Stimulated activated effector memory CD8-positive, alpha-beta T cell treated with anti-CD3 and anti-CD28 coated beads, Interleukin-12 subunit alpha, Interleukin-12 subunit beta, amount 100 ng/mL, for 72 hours (primary cell): ENCODE measurements around the gene MYEOV.

Experiments
- ATAC-seq: fragments of 150-1000 bp; cut with Tn5 transposase; 2 replicates; pipeline ENCODE4 v1.10.0; 2021
- DNase-seq, 2 donors: peaks; one replicate each; pipeline ENCODE4 v3.0.0; 2021 to 2022; ENCODE audit warnings: low spot score in 2 of 2
- H3K27ac Mint-ChIP-seq: one replicate; pipeline ENCODE4 v1.8.0; 2022; ENCODE audit warnings: mild to moderate bottlenecking, mixed read lengths
- H3K36me3 Mint-ChIP-seq: one replicate; pipeline ENCODE4 v1.8.0; 2022; ENCODE audit warnings: mild to moderate bottlenecking, mixed read lengths
- H3K4me1 Mint-ChIP-seq: one replicate; pipeline ENCODE4 v1.8.0; 2022; ENCODE audit warnings: mixed read lengths
- H3K4me3 Mint-ChIP-seq: one replicate; pipeline ENCODE4 v1.8.0; 2022; ENCODE audit warnings: mild to moderate bottlenecking, mixed read lengths
- H3K9me3 Mint-ChIP-seq: one replicate; pipeline ENCODE4 v1.8.0; 2022; ENCODE audit warnings: mixed read lengths

MYEOV gene

DNA sequence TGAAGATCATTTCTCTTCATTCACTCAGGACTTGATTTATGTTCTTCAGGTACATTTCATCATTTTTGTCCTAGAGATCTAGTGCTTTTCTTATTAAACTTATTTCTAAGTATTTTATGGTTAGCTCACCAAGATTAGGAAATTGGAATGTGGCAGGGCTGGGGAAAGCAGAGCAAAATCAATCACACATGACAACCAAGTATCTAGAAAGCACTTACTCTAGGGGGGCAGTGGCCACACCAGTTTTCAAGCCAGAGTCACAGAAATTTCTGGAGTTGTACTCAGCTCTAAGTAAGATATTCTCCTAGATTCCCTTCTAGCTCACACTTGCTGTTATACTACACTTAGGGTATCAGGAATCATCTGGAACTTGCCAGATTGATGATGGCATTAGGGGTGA, 33.3 kb upstream of the MYEOV start:
- ATAC-seq (no peak), DNase-seq (no peak)
- H3K27ac Mint-ChIP-seq, result no peak overlapping the region
- no peaks in the 10 kb centered on the region for H3K36me3 Mint-ChIP-seq
- H3K9me3 Mint-ChIP-seq, result peaks cover 2% of the 10 kb centered on the region
- peaks cover 20% of the 10 kb centered on the region for H3K4me1 Mint-ChIP-seq
- H3K4me3 Mint-ChIP-seq, result no peak overlapping the region

GRCh38 chr11:69261116-69261515, 32.8 kb upstream of the MYEOV start:
- DNase-seq (no peak), ATAC-seq (no peak)
- Mint-ChIP-seq H3K27ac (no peak overlapping the region), H3K36me3 (no peaks in the 10 kb centered on the region), H3K4me3 (no peak overlapping the region), H3K9me3 (no peaks in the 10 kb centered on the region), H3K4me1 (peaks cover 20% of the 10 kb centered on the region)

DNA sequence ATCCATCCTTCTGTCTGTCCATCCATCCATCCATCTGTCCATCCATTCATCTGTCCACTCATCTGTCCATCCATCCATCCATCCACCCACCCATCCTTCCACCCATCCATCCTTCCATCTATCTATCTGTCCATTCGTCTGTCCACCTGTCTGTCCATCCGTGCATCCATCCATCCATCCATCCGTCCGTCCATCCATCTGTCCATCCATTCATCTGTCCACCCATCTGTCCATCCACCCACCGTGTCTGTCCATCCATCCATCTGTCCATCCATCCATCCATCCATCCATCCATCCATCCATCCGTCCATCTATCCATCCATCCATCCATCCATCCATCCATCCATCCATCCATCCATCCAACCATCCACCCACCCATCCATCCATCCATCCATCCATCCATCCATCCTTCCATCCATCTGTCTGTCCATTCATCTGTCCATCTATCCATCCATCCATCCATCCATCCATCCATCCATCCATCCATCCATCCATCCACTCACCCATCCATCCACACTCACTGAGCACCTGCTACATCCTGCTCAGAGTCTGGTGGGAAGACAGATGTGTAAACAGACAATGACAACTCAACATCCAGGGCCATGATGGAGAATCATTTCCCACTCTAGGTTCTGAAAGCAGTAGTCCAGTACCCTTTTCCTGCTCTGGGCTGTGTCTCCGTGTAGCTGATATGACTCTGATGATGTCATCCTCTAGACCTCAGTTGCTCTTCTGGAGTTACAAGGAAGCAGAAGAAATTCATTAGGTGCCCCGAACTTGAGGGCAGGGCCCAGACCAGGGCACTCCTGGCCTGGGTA, 30.8 kb upstream of the MYEOV start:
- H3K36me3 Mint-ChIP-seq, result no peaks in the 10 kb centered on the region
- peaks cover 9% of the 10 kb centered on the region for H3K4me1 Mint-ChIP-seq
- no peak for DNase-seq
- ATAC-seq, result no peak
- H3K9me3 Mint-ChIP-seq, result no peaks in the 10 kb centered on the region
- no peak overlapping the region for H3K4me3 Mint-ChIP-seq
- no peak overlapping the region for H3K27ac Mint-ChIP-seq

GRCh38 chr11:69263736-69264052, 30.3 kb upstream of the MYEOV start:
- DNase-seq (no peak), ATAC-seq (no peak)
- Mint-ChIP-seq H3K27ac (no peak overlapping the region), H3K4me1 (peaks cover 6% of the 10 kb centered on the region), H3K4me3 (no peak overlapping the region), H3K9me3 (no peaks in the 10 kb centered on the region), H3K36me3 (no peaks in the 10 kb centered on the region)

DNA sequence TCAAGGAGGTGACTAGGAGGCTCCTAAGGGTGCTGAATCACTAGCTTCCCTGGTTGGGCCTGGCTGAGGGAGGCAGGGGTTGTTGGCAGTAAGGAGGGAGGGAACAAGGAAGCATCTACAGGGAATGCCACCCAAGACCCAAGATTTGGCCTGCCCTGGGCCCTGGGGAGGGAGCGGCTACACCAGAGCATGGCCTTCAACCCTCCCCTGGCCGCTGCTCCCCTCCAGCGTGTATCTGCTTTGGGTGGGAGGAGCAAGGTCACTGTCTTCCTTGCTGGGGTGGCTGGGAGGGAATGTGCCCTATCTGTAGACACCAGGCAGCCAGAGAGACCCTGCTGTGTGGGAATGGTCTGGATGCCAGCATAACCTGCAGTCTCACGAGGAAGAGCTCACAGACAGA, 29.5 kb upstream of the MYEOV start:
- no peaks in the 10 kb centered on the region for H3K9me3 Mint-ChIP-seq
- H3K27ac Mint-ChIP-seq, result no peak overlapping the region
- no peaks in the 10 kb centered on the region for H3K36me3 Mint-ChIP-seq
- DNase-seq (no peak), ATAC-seq (no peak)
- H3K4me3 Mint-ChIP-seq, result no peak overlapping the region
- peaks cover 2% of the 10 kb centered on the region for H3K4me1 Mint-ChIP-seq

DNA sequence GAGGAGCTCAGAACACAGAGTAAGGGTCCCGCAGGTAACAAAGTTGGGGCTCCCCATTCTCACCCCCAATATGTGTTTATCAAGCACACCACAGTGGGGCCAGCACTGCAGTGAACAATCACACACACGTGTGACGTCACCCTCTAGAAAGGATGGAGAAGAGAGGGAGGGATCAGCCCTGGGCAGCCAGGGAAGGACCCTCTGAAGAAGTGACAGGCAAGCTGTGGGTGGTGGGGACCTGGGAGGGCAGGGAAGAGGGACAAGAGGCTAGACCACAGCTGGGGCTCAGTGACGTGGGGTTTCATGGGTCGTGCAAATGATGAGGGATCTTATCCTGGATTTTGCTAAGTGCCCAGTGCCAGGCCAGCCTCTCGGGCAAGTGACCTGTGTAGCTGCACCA, 28.7 kb upstream of the MYEOV start:
- Mint-ChIP-seq H3K4me1 (no peaks in the 10 kb centered on the region), H3K4me3 (no peak overlapping the region), H3K27ac (no peak overlapping the region), H3K36me3 (no peaks in the 10 kb centered on the region), H3K9me3 (no peaks in the 10 kb centered on the region)
- DNase-seq, result no peak
- no peak for ATAC-seq

DNA sequence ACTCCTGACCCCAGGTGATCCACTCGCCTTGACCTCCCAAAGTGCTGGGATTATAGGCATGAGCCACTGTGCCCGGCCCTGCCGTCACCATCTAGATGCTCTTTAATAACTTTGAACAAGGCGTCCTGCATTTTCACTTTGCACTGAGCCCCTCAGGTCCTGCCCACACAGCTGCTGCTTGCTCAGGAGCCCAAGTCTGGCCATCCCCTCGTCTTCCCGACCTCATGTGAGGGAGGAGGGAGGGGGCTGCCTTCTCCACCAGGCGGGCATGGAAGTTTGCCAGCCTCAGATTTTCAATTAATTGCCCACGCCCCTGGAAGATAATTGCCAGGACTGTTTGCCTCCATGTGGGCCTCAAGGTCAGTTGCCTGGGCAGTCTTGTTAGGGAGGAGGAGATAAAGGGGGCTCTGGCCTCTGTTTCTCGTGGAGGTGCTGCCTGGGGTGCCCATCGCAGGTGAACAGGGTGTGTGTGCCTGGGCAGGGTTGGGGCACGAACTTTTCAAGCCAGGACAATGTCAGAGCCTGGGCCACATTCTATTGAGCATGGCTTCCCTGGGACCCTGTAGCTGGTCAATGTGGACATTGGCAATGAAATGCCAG, 27.9 kb upstream of the MYEOV start:
- H3K9me3 Mint-ChIP-seq, result no peaks in the 10 kb centered on the region
- no peaks in the 10 kb centered on the region for H3K36me3 Mint-ChIP-seq
- no peak overlapping the region for H3K27ac Mint-ChIP-seq
- DNase-seq, result no peak
- no peak overlapping the region for H3K4me3 Mint-ChIP-seq
- ATAC-seq, result no peak
- no peaks in the 10 kb centered on the region for H3K4me1 Mint-ChIP-seq

DNA sequence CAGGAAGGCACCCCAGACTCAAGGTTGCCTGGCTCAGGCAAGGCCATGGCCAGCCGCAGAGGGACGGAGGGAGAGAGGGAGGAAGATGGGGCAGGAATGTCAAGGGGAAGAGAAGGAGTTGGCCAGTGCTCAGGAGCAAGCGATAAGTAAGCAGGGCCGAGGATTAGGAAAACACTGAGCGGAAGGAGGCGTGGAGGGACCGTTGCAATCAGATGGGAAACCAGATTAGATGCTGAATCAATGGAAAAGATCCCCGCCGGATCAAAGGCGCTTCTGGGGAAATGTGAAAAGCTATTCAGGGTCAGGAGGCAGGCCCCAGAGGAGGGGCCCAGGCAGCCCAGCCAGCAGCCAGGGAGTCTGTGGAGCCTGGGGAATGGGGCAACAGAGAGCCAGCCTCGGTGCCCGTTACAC, 26.6 kb upstream of the MYEOV start:
- no peaks in the 10 kb centered on the region for H3K4me1 Mint-ChIP-seq
- no peaks in the 10 kb centered on the region for H3K9me3 Mint-ChIP-seq

DNA sequence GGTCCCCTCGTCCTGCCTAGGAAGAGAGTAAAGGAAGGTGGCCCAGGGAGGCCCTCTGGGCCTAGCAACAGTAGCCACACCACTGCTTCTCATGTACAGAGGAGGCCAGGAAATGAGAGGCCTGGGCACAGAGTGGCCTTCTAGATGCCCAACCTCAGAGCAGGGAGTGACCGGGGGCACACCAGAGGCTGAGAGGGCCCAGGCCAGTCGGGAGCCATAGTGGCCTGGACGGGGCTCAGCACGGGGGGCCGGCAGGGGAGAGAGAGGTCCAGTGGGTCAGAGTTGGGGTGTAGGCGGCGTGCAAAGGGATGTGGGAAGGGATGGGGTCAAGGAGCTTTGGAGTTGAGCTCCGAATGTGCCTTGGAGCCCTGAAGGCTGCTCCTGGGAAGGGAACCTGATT, 25.0 kb upstream of the MYEOV start:
- DNase-seq (no peak), ATAC-seq (no peak)
- no peak overlapping the region for H3K4me3 Mint-ChIP-seq
- peak overlapping the region; percentile 77 for H3K27ac Mint-ChIP-seq
- no peaks in the 10 kb centered on the region for H3K4me1 Mint-ChIP-seq
- no peaks in the 10 kb centered on the region for H3K36me3 Mint-ChIP-seq
- H3K9me3 Mint-ChIP-seq, result no peaks in the 10 kb centered on the region

More for the DNA sequence above, 26.6 kb upstream of the MYEOV start:
- no peak overlapping the region for H3K27ac Mint-ChIP-seq
- ATAC-seq (no peak), DNase-seq (no peak)
- no peaks in the 10 kb centered on the region for H3K36me3 Mint-ChIP-seq
- H3K4me3 Mint-ChIP-seq, result no peak overlapping the region

- Mint-ChIP-seq H3K4me1 (no peaks in the 10 kb centered on the region), H3K9me3 (no peaks in the 10 kb centered on the region), H3K4me3 (no peak overlapping the region), H3K36me3 (no peaks in the 10 kb centered on the region), H3K27ac (no peak overlapping the region)
- ATAC-seq (no peak), DNase-seq (no peak)
Observed at GRCh38 chr11:69269388-69269787, 24.6 kb upstream of the MYEOV start.

- Mint-ChIP-seq H3K4me3 (no peak overlapping the region), H3K4me1 (no peaks in the 10 kb centered on the region), H3K36me3 (no peaks in the 10 kb centered on the region), H3K27ac (no peak overlapping the region), H3K9me3 (no peaks in the 10 kb centered on the region)
- DNase-seq (no peak), ATAC-seq (no peak)
Observed at GRCh38 chr11:69269926-69270697, 23.8 kb upstream of the MYEOV start.

DNA sequence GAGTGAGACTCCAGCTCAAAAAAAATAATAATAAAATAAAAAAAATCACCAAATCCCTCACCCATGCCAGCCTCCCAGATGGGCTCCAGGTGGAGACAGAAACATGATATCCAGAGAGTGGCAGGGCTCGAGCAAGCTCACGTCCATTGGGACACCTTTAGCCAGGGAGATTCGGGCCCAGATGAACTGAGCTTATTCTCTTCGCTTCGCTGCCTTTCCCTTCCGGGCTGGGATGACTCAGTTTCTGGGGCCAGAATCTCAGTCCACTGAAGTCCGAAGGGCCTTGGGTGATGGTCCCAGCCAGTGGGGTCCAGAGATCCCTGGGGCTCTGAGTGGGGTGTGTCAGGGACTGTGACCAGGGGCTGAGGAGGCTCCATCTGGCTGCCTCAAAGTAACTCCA, 23.0 kb upstream of the MYEOV start:
- Mint-ChIP-seq H3K4me1 (no peaks in the 10 kb centered on the region), H3K4me3 (no peak overlapping the region), H3K27ac (no peak overlapping the region), H3K36me3 (no peaks in the 10 kb centered on the region), H3K9me3 (no peaks in the 10 kb centered on the region)
- ATAC-seq (no peak), DNase-seq (no peak)

- Mint-ChIP-seq H3K4me3 (no peak overlapping the region), H3K27ac (no peak overlapping the region), H3K4me1 (no peaks in the 10 kb centered on the region), H3K36me3 (no peaks in the 10 kb centered on the region), H3K9me3 (no peaks in the 10 kb centered on the region)
- no peak for DNase-seq
- no peak for ATAC-seq
Observed at GRCh38 chr11:69272055-69272454, 21.9 kb upstream of the MYEOV start.

GRCh38 chr11:69272831-69273485, 21.0 kb upstream of the MYEOV start:
- Mint-ChIP-seq H3K36me3 (no peaks in the 10 kb centered on the region), H3K9me3 (no peaks in the 10 kb centered on the region), H3K4me1 (no peaks in the 10 kb centered on the region), H3K27ac (no peak overlapping the region), H3K4me3 (no peak overlapping the region)
- DNase-seq, result no peak
- no peak for ATAC-seq

DNA sequence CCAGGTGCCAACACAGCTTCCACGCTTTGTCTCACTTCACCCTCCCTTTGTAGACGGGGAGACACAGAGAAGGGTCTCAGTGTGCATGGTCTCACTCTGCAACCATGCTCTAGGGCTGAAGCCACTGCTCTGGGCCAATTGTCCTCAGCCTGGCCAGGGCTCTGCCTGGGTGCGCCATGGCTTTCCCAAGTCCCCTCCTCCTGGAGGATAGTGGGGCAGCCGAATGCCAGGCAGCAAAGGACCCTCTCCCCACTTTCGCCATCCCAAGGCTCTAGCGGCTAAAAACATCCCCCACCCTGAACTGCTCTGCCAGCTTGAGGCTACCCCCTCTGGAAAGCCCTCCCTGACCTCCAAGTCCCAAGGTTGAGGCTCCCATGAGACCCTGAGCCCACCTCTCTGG, 20.4 kb upstream of the MYEOV start:
- H3K4me1 Mint-ChIP-seq, result no peaks in the 10 kb centered on the region
- no peaks in the 10 kb centered on the region for H3K9me3 Mint-ChIP-seq
- ATAC-seq (no peak), DNase-seq (no peak)
- H3K36me3 Mint-ChIP-seq, result no peaks in the 10 kb centered on the region
- no peak overlapping the region for H3K4me3 Mint-ChIP-seq
- no peak overlapping the region for H3K27ac Mint-ChIP-seq
